ENCODE measurements around the gene RGPD3. TPM values are rescaled to one million over a fixed set of nuclear protein-coding genes. Genes with fewer than 3 reads are reported as not detected.
A peak's percentile ranks its signal among the peaks of the same experiment; 100 is the strongest.
"Not testable (repeated sequence)": the region's sequence is repeated elsewhere in the genome, so short reads cannot be mapped to it uniquely, and the experiment has no call there.

The RGPD3 gene
- 0.16 TPM for total RNA-seq
- long read RNA-seq, result 0 reads

GRCh38 chr2:106468107-106468506 lies at the start of gene RGPD3:
TSS of gene RGPD3 (minus strand) at chr2:106468413. CDS start at chr2:106468288, 125 bp downstream.
- intact Hi-C loops (cut with DNase I); ATAC-seq; DNase-seq (ENCODE audit: missing footprints): not testable (repeated sequence)

- ATAC-seq (no peak), DNase-seq (ENCODE audit: missing footprints) (no peak)
- intact Hi-C loops (cut with DNase I), result no loop called here
These were observed 49.1 kb upstream of the RGPD3 start for GRCh38 chr2:106517329-106517728.

GRCh38 chr2:106516864-106517263 lies 48.7 kb upstream of the RGPD3 start:
- ATAC-seq (no peak), DNase-seq (ENCODE audit: missing footprints) (no peak)
- intact Hi-C loops (cut with DNase I), result no loop called here

DNA sequence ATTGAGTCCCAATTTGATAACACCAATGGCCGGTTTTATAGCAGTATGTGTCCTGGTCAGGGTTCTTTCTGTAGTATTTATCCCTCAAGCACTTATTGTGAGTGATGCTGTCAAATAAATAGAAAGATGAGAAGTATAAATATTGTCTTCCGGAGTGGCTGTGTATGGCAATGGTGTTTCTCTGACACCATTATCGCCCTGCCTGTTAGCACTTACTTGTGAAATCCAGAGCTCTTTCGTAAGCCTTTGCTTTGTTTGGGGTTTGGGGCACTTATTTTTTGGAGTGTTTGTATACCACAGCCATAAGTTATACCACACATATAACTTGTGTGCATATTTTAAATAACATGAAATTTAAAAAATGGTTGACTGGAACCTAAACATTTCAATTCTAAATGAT lies 48.2 kb upstream of the RGPD3 start:
- intact Hi-C loops (cut with DNase I), result no loop called here
- ATAC-seq (no peak), DNase-seq (ENCODE audit: missing footprints) (no peak)

DNA sequence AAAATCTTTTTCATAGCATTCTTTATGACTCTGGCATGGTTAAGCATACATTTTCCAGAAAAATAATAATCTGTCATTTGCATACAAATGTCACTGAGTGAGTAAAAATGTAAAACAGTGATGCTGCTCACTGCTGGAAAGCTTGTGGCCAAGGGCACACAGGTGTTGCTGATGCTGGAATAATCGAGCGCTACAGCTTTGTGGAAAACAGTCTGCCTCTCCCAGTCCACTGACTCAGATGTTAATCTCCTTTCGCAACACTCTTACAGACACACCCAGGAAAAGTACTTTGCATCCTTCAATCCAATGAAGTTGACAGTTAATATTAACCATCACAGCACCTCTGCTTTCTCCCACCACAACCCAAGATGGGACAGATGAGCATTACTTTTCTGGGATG lies 46.6 kb upstream of the RGPD3 start:
- ATAC-seq; DNase-seq (ENCODE audit: missing footprints); intact Hi-C loops (cut with DNase I): not testable (repeated sequence)

DNA sequence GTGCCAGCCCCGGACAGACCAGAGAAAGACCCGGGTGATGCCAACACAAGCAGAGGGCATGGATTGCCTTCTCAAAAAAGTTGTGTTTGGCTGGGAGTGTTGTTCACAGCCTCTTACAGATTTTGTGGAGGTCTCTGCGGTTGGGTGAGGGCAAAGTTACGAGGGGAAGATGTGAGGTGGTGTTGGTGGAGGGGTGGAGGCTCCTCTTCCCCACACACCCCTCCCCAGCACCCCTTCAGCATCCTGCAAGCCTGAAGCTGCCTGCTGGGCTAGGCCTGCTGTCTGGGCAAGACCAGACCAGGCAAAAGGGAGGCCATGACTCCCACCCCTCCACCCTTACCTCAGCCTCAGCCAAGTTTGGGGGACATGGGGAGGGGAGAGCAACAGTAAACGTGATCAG lies 45.2 kb upstream of the RGPD3 start:
- intact Hi-C loops (cut with DNase I), result not testable (repeated sequence)

GRCh38 chr2:106511934-106512333 lies 43.7 kb upstream of the RGPD3 start:
- ATAC-seq, result peak; percentile 35
- DNase-seq (ENCODE audit: missing footprints); intact Hi-C loops (cut with DNase I): not testable (repeated sequence)

More for the DNA sequence above, 45.2 kb upstream of the RGPD3 start:
- DNase-seq (ENCODE audit: missing footprints); ATAC-seq: not testable (repeated sequence)

GRCh38 chr2:106511476-106511901 lies 43.3 kb upstream of the RGPD3 start:
- DNase-seq (ENCODE audit: missing footprints) (peak; percentile 73), ATAC-seq (peak; percentile 87)
- intact Hi-C loops (cut with DNase I), result not testable (repeated sequence)

DNA sequence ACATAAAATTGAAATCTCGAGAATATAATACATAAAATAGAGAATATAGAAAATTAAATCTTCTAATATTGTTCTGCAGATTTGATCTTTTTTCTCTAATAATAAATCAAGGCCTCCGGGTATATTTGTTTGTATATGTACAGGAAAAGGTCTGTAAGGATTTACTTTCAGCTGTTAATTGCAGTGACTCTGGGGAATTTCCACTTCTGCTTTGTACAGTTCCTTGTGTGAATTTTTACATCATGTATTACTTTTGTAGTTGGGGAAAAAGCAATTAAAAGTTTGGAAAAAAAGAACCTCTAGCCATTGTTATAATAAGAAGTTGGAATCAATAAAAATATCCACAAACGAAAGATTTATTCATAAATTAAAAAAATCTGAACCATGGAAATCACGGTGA lies 42.6 kb upstream of the RGPD3 start:
- intact Hi-C loops (cut with DNase I); ATAC-seq; DNase-seq (ENCODE audit: missing footprints): not testable (repeated sequence)

GRCh38 chr2:106509374-106509770 lies 41.2 kb upstream of the RGPD3 start:
- DNase-seq (ENCODE audit: missing footprints); ATAC-seq; intact Hi-C loops (cut with DNase I): not testable (repeated sequence)

GRCh38 chr2:106508660-106509373 lies 40.6 kb upstream of the RGPD3 start:
- DNase-seq (ENCODE audit: missing footprints); intact Hi-C loops (cut with DNase I); ATAC-seq: not testable (repeated sequence)

DNA sequence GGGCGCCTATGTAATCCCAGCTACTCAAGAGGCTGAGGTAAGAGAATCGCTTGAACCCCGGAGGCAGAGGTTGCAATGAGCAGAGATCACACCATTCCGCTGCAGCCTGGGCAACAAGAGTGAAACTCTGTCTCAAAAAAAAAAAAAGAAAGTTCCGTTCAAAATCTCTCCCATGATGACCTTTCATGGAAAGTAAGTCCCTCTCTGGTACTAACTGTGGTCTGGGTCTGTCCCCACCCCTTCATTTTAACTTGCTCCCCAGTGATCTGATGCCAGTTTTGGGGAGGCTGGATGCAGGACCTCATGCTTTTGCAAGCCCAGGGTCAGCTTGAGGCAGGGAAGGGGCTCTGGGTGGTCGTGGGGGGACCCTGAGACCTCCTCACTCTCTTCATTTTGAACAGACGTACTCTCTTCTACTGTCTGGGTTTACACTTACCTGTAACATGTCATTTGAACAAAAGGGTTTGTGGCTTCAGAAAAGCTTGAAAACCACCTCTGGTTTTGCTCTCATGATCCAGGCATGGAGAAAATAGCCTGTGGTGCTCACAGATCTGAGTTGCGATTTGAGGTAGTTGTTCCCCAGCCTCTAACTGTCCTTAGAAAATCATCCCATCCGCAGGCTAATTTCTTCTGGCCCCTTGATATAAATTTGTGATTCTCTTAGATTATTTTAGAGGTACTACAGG lies 37.9 kb upstream of the RGPD3 start:
- intact Hi-C loops (cut with DNase I); DNase-seq (ENCODE audit: missing footprints); ATAC-seq: not testable (repeated sequence)

DNA sequence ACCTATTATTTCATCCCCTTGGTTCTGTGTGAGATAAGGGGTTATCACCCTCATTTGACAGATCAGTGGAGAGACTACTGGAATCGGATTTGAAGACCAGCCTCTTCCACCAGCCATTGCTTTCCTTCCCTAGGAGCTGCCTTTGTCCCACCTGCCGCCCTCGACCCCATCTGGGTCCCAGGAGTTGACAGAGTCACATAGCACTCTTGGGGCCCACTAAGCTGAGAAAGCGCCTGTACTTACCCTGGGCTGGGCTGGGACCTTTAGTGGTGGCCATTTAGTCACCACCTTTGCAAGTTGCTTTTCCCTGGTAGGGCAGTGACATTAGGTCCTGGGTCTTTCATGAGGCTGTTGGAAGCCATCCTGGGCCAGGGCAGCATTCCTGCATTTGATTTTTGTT lies 36.6 kb upstream of the RGPD3 start:
- DNase-seq (ENCODE audit: missing footprints); intact Hi-C loops (cut with DNase I); ATAC-seq: not testable (repeated sequence)

DNA sequence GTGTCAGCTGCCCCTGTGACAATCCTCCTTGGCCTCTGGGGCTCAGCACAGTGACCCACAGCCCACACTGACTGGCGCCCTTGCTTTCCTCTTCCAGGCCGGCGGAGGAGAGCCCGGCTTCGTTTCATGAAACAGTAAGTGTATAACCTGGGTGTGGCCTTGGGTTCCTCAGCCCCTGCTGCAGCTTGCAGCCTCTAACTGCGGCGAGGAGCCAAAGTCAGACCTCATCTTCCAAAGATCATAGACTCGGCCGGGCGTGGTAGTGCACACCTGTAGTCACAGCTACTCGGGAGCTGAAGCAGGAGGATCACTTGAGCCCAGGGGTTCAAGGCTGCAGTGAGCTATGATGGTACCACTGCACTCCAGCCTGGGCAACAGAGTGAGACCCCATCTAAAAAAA lies 36.0 kb upstream of the RGPD3 start:
- ATAC-seq; DNase-seq (ENCODE audit: missing footprints); intact Hi-C loops (cut with DNase I): not testable (repeated sequence)

DNA sequence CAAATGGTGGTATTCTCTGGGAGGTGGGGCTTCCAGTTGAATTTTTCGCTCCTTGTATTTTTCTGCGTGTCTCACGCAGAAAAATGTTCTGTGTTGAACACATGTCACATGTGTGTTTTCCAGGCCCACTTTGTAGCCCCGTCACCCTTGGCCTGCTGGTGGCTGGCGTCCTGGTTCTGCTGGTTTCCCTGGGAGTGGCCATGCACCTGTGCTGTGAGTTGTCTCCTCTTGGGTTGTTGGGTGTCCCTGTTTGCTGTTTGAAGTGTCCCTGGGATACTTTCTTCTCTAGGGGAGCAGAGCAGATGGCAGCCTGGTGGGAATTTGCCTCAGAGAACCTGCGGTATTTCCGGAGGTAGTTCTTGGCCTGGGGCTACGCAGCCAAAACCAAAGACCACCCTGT lies 34.1 kb upstream of the RGPD3 start:
- DNase-seq (ENCODE audit: missing footprints); ATAC-seq; intact Hi-C loops (cut with DNase I): not testable (repeated sequence)

- ATAC-seq; intact Hi-C loops (cut with DNase I); DNase-seq (ENCODE audit: missing footprints): not testable (repeated sequence)
These were observed 32.1 kb upstream of the RGPD3 start for GRCh38 chr2:106500350-106500749.

DNA sequence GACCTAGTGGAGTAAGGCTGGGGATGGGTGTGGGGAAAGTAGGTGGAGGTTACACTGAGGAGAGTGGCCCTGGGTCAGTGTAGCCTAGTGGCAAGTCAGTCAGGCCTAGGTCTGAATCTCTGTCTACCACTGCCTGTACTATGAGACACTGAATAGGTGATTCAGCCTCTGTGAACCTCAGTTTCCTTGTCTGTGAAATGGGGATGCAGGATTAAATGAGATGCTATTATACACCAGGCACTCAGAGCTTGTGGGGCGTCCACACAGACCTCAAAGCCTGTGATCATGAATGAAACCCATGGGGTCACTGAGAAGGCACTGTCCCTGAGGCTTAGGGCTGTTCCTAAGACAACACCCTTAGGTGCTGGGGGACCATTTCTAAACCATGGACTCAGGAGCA lies 30.3 kb upstream of the RGPD3 start:
- ATAC-seq; intact Hi-C loops (cut with DNase I); DNase-seq (ENCODE audit: missing footprints): not testable (repeated sequence)

DNA sequence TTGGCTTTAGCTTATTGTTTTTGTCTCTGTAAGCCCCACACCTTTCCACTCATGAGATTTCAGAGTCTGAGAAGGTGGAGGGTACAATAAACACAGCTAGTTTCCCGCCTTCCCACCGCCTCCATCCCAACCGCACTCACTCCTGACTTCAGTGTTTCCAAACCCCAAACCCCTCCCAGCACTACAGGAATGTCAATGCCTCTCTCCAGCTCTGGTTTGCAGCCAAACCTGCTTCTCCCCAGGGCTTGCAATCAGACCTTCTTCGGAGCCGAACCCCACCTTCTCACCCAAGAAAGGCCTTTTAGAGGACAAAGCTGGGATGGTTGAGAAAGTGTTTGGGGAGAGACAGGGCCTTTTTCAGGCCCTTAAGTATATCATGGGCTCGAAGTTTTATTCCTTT lies 24.7 kb upstream of the RGPD3 start:
- intact Hi-C loops (cut with DNase I); ATAC-seq; DNase-seq (ENCODE audit: missing footprints): not testable (repeated sequence)

DNA sequence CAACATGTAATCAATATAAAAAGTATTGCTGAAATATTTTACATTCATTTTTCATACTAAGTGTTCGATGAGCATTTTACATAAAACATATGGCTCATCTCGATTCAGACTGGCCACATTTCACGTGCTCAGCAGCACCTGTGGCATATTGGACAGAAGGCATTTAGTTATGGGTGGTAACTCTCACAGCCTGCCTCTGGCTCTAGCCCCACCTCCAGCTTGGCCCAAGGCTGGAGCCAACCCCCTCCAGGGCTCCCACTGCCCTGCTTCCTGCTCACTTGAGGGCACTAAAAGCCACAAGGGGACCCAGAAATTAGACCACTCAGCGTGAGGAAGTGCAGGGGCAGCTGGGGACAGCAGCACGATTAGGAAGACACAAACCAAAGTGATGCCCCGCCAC lies 24.2 kb upstream of the RGPD3 start:
- ATAC-seq; intact Hi-C loops (cut with DNase I); DNase-seq (ENCODE audit: missing footprints): not testable (repeated sequence)

DNA sequence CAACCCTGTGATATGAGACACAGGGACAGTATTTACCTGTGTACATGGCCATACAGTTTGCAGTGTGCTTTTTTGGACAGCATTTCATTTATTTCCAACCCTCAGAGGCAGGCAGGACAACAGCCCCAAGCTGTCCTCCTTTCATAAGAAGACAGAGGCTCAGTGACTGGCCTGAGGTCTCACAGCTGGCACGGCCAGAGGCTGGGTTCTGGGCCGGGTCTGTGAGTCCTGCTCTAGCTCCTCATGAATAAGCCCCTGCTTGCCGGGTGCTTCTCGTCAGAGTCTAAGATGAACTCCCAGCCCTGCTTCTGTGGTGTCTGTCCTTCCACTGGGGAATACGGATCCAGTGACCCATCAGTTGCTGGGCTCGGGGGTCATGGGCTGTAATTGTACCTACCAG lies 21.5 kb upstream of the RGPD3 start:
- ATAC-seq; intact Hi-C loops (cut with DNase I); DNase-seq (ENCODE audit: missing footprints): not testable (repeated sequence)

Measured in Right ventricle myocardium inferior (tissue), 1 donor.